ENCODE measurements around the gene SEMA3A.

Gene SEMA3A

GRCh38 chr7:84017651-84018050 lies 176.9 kb downstream of the SEMA3A start:
- Histone ChIP-seq H3K27me3 (ENCODE audit: insufficient read depth, poor library complexity, severe bottlenecking) (no peaks in the 10 kb centered on the region), H3K27ac (replicated peaks) (no peak overlapping the region), H3K4me3 (replicated peaks; ENCODE audit: insufficient read depth, low read length) (no peak overlapping the region)
- no peak for DNase-seq (ENCODE audit: low read depth in 1 of 2, low spot score in 1 of 2)
- TF ChIP-seq REST (IDR thresholded peaks at IDR 0.05; ENCODE audit: insufficient replicate concordance, low read depth) (no peak), POLR2AphosphoS5 (IDR thresholded peaks at IDR 0.05; ENCODE audit: low read depth) (no peak), SPI1 (IDR thresholded peaks at IDR 0.05; ENCODE audit: borderline replicate concordance, low read depth) (no peak), GABPA (IDR thresholded peaks at IDR 0.05; ENCODE audit: low read depth) (no peak)
- TF ChIP-seq, protein P1, sequence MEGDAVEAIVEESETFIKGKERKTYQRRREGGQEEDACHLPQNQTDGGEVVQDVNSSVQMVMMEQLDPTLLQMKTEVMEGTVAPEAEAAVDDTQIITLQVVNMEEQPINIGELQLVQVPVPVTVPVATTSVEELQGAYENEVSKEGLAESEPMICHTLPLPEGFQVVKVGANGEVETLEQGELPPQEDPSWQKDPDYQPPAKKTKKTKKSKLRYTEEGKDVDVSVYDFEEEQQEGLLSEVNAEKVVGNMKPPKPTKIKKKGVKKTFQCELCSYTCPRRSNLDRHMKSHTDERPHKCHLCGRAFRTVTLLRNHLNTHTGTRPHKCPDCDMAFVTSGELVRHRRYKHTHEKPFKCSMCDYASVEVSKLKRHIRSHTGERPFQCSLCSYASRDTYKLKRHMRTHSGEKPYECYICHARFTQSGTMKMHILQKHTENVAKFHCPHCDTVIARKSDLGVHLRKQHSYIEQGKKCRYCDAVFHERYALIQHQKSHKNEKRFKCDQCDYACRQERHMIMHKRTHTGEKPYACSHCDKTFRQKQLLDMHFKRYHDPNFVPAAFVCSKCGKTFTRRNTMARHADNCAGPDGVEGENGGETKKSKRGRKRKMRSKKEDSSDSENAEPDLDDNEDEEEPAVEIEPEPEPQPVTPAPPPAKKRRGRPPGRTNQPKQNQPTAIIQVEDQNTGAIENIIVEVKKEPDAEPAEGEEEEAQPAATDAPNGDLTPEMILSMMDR (IDR thresholded peaks at IDR 0.05; ENCODE audit: insufficient read depth, low read length): no peak

- Histone ChIP-seq H3K27me3 (ENCODE audit: insufficient read depth, poor library complexity, severe bottlenecking) (no peaks in the 10 kb centered on the region), H3K27ac (replicated peaks) (no peak overlapping the region), H3K4me3 (replicated peaks; ENCODE audit: insufficient read depth, low read length) (no peak overlapping the region)
- no peak for TF ChIP-seq SPI1 (IDR thresholded peaks at IDR 0.05; ENCODE audit: borderline replicate concordance, low read depth)
- TF ChIP-seq, protein P1 (IDR thresholded peaks at IDR 0.05; ENCODE audit: insufficient read depth, low read length): no peak
- no peak for TF ChIP-seq GABPA (IDR thresholded peaks at IDR 0.05; ENCODE audit: low read depth)
- no peak for TF ChIP-seq REST (IDR thresholded peaks at IDR 0.05; ENCODE audit: insufficient replicate concordance, low read depth)
- no peak for TF ChIP-seq POLR2AphosphoS5 (IDR thresholded peaks at IDR 0.05; ENCODE audit: low read depth)
- no peak for DNase-seq (ENCODE audit: low read depth in 1 of 2, low spot score in 1 of 2)
Observed at GRCh38 chr7:84013616-84014240, 180.9 kb downstream of the SEMA3A start.

DNA sequence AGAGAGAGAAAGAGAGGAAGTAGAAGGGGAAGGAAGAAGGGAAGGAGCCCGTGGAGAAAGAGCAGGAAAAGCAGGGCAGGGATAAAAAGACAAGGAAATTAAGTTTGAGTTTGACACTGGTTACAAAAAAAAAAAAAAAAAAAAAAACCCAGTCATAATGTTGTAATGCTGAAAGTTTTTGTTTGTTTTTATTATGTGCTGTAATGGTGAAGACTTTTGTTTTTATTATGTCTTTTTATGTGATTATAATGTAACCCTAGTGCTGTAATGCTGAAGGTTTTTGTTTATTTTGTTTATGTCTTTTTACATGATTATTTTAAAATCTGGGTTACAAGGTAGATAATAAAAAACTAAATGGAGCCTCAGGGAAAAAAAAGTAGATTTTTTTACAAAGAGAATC lies 184.8 kb downstream of the SEMA3A start:
- TF ChIP-seq REST (IDR thresholded peaks at IDR 0.05; ENCODE audit: insufficient replicate concordance, low read depth) (no peak), GABPA (IDR thresholded peaks at IDR 0.05; ENCODE audit: low read depth) (no peak), POLR2AphosphoS5 (IDR thresholded peaks at IDR 0.05; ENCODE audit: low read depth) (no peak), SPI1 (IDR thresholded peaks at IDR 0.05; ENCODE audit: borderline replicate concordance, low read depth) (no peak)
- TF ChIP-seq, protein P1 (IDR thresholded peaks at IDR 0.05; ENCODE audit: insufficient read depth, low read length): no peak
- H3K4me3 ChIP-seq (replicated peaks; ENCODE audit: insufficient read depth, low read length): no peak overlapping the region
- no peak for DNase-seq (ENCODE audit: low read depth in 1 of 2, low spot score in 1 of 2)
- no peaks in the 10 kb centered on the region for H3K27me3 ChIP-seq (ENCODE audit: insufficient read depth, poor library complexity, severe bottlenecking)
- H3K27ac ChIP-seq (replicated peaks): no peak overlapping the region
